ENCODE results near the gene ROM1.

DNA sequence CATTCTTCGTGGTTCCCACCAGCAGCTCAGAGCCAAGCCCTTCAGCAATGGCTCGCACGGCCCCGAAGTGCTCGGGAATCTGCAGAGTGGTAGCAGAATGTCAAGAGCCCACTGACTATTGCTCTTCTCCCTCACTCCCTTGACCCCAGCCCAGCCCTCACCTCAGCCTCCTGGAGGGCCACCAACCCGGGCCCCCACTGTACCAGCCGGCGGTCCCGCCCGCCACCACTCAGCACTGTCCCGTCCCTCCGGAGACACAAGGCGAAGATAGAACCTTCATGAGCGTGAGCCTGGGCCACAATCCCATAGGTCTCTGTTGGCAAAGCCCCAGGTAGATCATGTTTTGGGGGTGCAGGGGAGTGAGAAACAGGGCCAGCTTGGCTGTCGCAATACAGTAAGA is 7.2 kb upstream of the ROM1 start:
- TF ChIP-seq, protein P1, sequence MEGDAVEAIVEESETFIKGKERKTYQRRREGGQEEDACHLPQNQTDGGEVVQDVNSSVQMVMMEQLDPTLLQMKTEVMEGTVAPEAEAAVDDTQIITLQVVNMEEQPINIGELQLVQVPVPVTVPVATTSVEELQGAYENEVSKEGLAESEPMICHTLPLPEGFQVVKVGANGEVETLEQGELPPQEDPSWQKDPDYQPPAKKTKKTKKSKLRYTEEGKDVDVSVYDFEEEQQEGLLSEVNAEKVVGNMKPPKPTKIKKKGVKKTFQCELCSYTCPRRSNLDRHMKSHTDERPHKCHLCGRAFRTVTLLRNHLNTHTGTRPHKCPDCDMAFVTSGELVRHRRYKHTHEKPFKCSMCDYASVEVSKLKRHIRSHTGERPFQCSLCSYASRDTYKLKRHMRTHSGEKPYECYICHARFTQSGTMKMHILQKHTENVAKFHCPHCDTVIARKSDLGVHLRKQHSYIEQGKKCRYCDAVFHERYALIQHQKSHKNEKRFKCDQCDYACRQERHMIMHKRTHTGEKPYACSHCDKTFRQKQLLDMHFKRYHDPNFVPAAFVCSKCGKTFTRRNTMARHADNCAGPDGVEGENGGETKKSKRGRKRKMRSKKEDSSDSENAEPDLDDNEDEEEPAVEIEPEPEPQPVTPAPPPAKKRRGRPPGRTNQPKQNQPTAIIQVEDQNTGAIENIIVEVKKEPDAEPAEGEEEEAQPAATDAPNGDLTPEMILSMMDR (IDR thresholded peaks at IDR 0.05; ENCODE audit: insufficient read depth, low read length), result no peak
- no peak for TF ChIP-seq GABPA (IDR thresholded peaks at IDR 0.05; ENCODE audit: low read depth)
- TF ChIP-seq, protein P2, sequence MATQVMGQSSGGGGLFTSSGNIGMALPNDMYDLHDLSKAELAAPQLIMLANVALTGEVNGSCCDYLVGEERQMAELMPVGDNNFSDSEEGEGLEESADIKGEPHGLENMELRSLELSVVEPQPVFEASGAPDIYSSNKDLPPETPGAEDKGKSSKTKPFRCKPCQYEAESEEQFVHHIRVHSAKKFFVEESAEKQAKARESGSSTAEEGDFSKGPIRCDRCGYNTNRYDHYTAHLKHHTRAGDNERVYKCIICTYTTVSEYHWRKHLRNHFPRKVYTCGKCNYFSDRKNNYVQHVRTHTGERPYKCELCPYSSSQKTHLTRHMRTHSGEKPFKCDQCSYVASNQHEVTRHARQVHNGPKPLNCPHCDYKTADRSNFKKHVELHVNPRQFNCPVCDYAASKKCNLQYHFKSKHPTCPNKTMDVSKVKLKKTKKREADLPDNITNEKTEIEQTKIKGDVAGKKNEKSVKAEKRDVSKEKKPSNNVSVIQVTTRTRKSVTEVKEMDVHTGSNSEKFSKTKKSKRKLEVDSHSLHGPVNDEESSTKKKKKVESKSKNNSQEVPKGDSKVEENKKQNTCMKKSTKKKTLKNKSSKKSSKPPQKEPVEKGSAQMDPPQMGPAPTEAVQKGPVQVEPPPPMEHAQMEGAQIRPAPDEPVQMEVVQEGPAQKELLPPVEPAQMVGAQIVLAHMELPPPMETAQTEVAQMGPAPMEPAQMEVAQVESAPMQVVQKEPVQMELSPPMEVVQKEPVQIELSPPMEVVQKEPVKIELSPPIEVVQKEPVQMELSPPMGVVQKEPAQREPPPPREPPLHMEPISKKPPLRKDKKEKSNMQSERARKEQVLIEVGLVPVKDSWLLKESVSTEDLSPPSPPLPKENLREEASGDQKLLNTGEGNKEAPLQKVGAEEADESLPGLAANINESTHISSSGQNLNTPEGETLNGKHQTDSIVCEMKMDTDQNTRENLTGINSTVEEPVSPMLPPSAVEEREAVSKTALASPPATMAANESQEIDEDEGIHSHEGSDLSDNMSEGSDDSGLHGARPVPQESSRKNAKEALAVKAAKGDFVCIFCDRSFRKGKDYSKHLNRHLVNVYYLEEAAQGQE (IDR thresholded peaks at IDR 0.05; ENCODE audit: insufficient replicate concordance, low read depth), result no peak
- no peak for TF ChIP-seq POLR2AphosphoS5 (IDR thresholded peaks at IDR 0.05; ENCODE audit: low read depth)

Data from HL-60 (cell line).